HG03469 (cell line): ENCODE measurements around the gene ADAD1.

Source experiments
- ATAC-seq: cut with Tn5 transposase; IDR thresholded peaks from one replicate; pipeline ENCODE4 v1.9.1; 2021; ENCODE audit warnings: mild to moderate bottlenecking, moderate library complexity, moderate number of reproducible peaks; ENCODE audit not compliant: unreplicated experiment

The ADAD1 gene

DNA sequence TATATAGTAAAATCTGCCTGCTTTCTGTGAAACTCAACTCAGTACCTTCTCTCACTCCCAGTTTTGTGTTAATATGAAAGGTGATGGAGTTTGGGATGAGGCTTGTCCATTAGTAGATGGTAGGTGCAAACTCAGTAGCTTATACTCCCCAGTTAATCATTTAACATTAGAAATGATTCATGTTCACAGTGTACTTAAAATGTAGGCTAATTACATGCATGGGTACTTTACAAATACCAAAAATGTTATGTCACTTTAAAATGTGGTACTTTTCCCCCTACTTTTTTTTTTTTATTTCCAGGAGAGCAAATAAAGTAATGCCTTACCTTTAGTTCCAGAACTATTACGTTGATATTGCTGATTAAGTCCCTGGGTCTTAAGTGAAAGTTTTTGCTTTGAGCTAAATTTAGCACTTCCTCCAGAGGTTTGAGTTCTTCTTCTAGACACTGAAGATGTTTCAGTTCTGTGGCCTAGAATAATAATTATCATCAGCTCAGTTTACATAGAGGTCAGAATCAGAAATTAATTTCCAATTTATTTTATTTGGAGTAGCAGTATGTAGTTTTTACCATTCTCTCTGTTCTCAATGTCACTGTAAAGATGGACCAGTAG, 74.7 kb downstream of the ADAD1 start:
- no peak for ATAC-seq

DNA sequence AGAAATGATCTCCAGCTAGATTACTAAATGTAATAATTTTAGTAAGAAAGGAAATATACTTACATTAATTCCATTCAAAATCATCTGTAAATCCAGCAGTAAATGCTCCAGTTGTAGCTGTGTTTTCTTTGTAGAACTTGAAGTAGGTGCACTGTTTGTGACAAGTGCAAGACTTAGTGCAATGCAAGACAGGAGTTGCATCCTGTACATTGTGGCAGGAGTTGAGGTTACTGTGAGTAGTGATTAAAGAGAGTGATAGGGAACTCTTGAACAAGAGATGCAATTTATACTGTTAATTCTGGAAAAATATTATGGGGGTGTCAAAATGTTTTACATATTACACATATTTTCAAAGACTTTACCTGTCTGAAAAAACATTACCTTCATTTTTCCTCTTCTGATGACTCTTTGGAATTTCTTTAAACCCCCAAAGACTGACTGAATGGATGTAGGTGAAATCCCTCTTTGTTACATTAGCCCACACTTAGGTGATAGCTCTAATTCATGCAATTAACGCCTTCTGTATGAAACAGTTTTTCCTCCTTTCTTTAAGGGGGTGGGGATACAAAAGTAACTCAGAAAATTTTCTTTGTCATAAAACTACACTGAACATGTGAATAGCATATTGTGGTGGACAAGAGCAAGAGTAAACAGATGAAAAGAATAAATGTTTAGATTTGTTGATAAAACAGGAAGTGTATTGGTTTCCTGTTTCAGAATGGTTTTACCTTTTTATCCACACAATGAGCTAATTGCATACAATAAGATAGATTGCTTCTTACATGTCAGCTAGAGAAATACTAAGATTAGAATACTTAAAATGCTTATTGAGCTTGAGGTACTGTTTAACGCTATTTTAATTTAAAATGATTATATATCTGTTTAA, 77.7 kb downstream of the ADAD1 start, which contains the start of gene IL2:
Gene IL2, minus strand, starts transcription at position 495 of the 886 bp plus-strand sequence. Its CDS starts 285 bp downstream, at position 210.
- ATAC-seq: no peak

DNA sequence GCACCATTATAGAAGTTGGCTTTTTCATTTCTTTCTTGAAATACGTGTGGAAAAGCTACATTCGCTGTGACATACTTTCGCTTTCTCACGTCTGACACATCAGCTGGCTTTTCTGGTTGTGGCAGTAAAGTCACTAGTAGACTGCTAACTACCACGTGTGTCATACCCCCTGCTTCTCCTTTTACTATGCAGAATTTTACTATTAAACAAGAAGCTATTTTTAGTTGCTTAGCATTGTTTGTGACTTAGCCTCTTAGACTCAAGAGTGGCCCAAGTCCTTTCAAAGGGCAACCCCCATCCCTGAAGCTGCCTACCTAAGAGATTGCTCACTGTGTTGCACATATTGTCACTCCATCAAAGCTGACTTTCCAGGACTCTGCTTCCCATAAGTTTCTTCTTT, 79.8 kb downstream of the ADAD1 start:
- ATAC-seq: peak; percentile 85

DNA sequence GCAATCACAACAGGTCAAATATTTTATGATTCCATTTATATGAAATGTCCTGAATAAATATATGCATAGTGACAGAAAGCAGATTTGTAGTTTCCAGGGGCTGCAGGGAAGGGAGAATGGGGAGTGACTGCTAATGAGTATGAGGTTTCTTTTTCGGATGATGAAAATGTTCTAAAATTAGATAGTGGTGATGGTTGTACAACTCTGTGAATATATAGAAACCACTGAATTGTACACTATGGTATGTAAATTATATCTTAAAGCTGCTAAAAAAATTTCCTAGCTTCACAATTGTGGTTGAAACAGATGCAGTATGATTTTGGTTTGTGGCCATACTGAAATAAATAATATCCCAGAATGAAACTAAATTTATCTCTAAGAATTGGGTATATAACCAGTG, 90.6 kb downstream of the ADAD1 start:
- ATAC-seq: no peak

DNA sequence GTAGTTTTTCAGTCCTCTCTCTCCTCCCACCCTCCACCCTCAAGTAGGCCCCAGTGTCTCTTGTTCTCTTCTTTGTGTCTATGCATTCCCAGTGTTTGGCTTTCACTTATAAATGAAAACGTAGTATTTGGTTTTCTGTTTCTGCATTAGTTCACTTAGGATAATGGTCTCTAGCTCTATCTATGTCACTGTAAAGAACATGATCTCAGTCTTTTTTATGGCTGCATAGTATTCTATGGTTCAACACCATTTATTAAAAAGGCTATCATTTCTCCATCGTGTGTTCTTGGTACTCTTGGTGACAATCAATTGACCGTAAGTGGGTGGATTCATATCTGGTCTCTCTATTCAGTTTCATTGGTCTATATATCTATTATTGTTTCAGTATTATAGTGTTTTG, 96.4 kb downstream of the ADAD1 start:
- ATAC-seq: no peak

DNA sequence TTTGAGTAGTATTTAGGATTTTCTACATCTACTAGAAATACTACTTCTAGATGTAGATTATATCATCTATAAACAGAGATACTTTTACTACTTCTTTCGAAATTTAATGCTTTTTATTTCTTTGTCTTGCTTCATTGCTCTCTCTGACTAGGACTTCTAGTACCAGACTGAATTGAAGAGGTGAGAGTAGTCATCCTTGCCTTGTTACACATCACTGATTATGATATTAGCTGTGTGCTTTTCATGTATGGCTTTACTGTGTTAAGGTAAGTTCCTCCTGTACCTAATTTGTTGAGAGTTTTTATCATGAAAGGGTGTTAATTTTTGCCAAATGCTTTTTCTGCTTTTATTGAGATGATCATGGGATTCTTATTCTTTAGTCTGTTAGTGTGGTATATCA, 97.3 kb downstream of the ADAD1 start:
- no peak for ATAC-seq

DNA sequence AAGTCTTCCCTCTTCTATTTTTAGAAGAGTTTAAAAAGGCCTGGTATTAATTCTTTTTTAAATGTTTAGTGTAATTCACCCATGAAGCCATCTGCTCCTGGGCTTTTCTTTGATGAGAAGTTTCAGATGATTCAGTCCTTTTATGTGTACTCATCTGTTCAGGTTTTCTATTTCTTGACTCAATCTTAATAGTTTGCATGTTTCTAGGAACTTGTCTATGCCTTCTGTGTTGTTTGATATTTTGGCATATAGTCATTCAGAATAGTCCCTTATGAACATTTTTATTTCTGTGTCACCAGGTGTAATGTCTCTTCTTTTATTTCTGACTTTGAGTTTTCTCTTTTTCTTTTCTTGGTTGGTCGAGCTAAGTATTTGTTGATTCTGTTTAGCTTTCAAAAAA, 97.9 kb downstream of the ADAD1 start:
- no peak for ATAC-seq
